Mesenchymal stem cell (in vitro differentiated cells and primary cell): ENCODE data around the gene DNAJC30.

Experiments
- DNase-seq: peaks from one replicate; pipeline ENCODE4 v3.0.0-alpha.2; 2013
- H2AFZ ChIP-seq: one replicate; pipeline ENCODE4 v1.6.1; 2013; ENCODE audit warnings: low read depth, mild to moderate bottlenecking, control low read depth, inconsistent platforms, low read length, moderate library complexity
- H2AK5ac ChIP-seq: 2 replicates; pipeline ENCODE4 v1.6.1; 2013; ENCODE audit warnings: low read length, moderate library complexity, mild to moderate bottlenecking, inconsistent platforms; ENCODE audit not compliant: severe bottlenecking
- H2BK120ac ChIP-seq: one replicate; pipeline ENCODE4 v1.6.1; 2013; ENCODE audit warnings: low read depth, mild to moderate bottlenecking, inconsistent platforms, low read length, moderate library complexity
- H2BK12ac ChIP-seq, 2 experiments: one replicate each; pipeline ENCODE4 v1.6.1; 2013; ENCODE audit warnings: inconsistent platforms in 2 of 2, low read length in 2 of 2, mild to moderate bottlenecking in 2 of 2, moderate library complexity in 2 of 2, control low read depth in 1 of 2
- H2BK15ac ChIP-seq: one replicate; pipeline ENCODE4 v1.6.1; 2013; ENCODE audit warnings: mild to moderate bottlenecking, low read depth, inconsistent platforms; ENCODE audit not compliant: poor library complexity, severe bottlenecking
- H2BK5ac ChIP-seq: 2 replicates; pipeline ENCODE4 v1.6.1; 2013; ENCODE audit warnings: low read depth, mild to moderate bottlenecking, low read length, control low read depth, inconsistent platforms; ENCODE audit not compliant: poor library complexity, severe bottlenecking
- H3K14ac ChIP-seq, 2 experiments: one replicate each; pipeline ENCODE4 v1.6.1; 2013; ENCODE audit warnings: inconsistent platforms in 2 of 2, low read length in 2 of 2, control low read depth in 1 of 2, mild to moderate bottlenecking in 1 of 2, moderate library complexity in 1 of 2
- H3K18ac ChIP-seq, 2 experiments: one replicate each; pipeline ENCODE4 v1.6.1; 2013; ENCODE audit warnings: inconsistent platforms in 2 of 2, low read length in 2 of 2, control low read depth in 1 of 2, low read depth in 1 of 2, mild to moderate bottlenecking in 1 of 2
- H3K23ac ChIP-seq, 2 experiments: one replicate each; pipeline ENCODE4 v1.6.1; 2013; ENCODE audit warnings: inconsistent platforms in 2 of 2, low read length in 2 of 2, mild to moderate bottlenecking in 2 of 2, moderate library complexity in 2 of 2, control low read depth in 1 of 2
- H3K27ac ChIP-seq: 2 replicates; pipeline ENCODE4 v1.5.1; 2013; ENCODE audit warnings: mild to moderate bottlenecking, moderate library complexity, low read length, control low read depth, inconsistent platforms; ENCODE audit not compliant: poor library complexity, severe bottlenecking
- H3K27me3 ChIP-seq, 2 experiments: 2 replicates each; pipeline versions ENCODE4 v1.6.1 to v1.7.0; 2013; ENCODE audit warnings: low read length in 2 of 2, mild to moderate bottlenecking in 2 of 2, moderate library complexity in 2 of 2, control low read depth in 1 of 2, inconsistent platforms in 1 of 2; ENCODE audit not compliant: control insufficient read depth in 1 of 2, insufficient read depth in 1 of 2
- H3K36me3 ChIP-seq, 2 experiments: 2 replicates each; pipeline versions ENCODE4 v1.6.1 to v1.7.0; 2013; ENCODE audit warnings: low read length in 2 of 2, control low read depth in 1 of 2, inconsistent platforms in 1 of 2, low read depth in 1 of 2, mild to moderate bottlenecking in 1 of 2; ENCODE audit not compliant: insufficient read depth in 2 of 2, control insufficient read depth in 1 of 2
- H3K4ac ChIP-seq, 2 experiments: one replicate each; pipeline ENCODE4 v1.6.1; 2013; ENCODE audit warnings: inconsistent platforms in 2 of 2, low read length in 2 of 2, mild to moderate bottlenecking in 2 of 2, moderate library complexity in 2 of 2, control low read depth in 1 of 2, low read depth in 1 of 2
- H3K4me1 ChIP-seq: 2 replicates; pipeline ENCODE4 v1.6.1; 2013; ENCODE audit warnings: low read depth, low read length, control low read depth; ENCODE audit not compliant: control insufficient read depth, insufficient read depth
- H3K4me2 ChIP-seq: 2 replicates; pipeline ENCODE4 v1.6.1; 2013; ENCODE audit warnings: low read length, mild to moderate bottlenecking, inconsistent platforms; ENCODE audit not compliant: poor library complexity, severe bottlenecking
- H3K4me3 ChIP-seq, 2 experiments: 2 replicates each; pipeline versions ENCODE4 v1.5.1 to v1.7.0; 2013; ENCODE audit warnings: low read length in 2 of 2, mild to moderate bottlenecking in 2 of 2, control low read depth in 1 of 2, low read depth in 1 of 2; ENCODE audit not compliant: insufficient read depth in 1 of 2
- H3K79me1 ChIP-seq: replicated peaks from 2 replicates; pipeline ENCODE4 v1.6.1; 2013; ENCODE audit warnings: mild to moderate bottlenecking, control low read depth, low read length, inconsistent platforms; ENCODE audit not compliant: poor library complexity, severe bottlenecking
- H3K9ac ChIP-seq: 2 replicates; pipeline ENCODE4 v1.7.0; 2013; ENCODE audit warnings: mild to moderate bottlenecking, low read length, moderate library complexity
- H3K9me3 ChIP-seq: 2 replicates; pipeline ENCODE4 v1.7.0; 2013; ENCODE audit warnings: mild to moderate bottlenecking, low read length; ENCODE audit not compliant: control insufficient read depth
- H4K8ac ChIP-seq: one replicate; pipeline ENCODE4 v1.6.1; 2013; ENCODE audit warnings: inconsistent platforms, mild to moderate bottlenecking, low read length, moderate library complexity
- H4K91ac ChIP-seq: one replicate; pipeline ENCODE4 v1.6.1; 2013; ENCODE audit warnings: mild to moderate bottlenecking, low read length, inconsistent platforms
- WGBS: methylation state at CpG from one replicate; pipeline ENCODE4 v1.1.7; 2013; ENCODE audit warnings: mixed read lengths; 5-methylcytosine and 5-hydroxymethylcytosine counted together

Gene DNAJC30

GRCh38 chr7:73647725-73648592 is 35.3 kb downstream of the DNAJC30 start:
- Histone ChIP-seq H3K23ac (peak overlapping the region in 1 of 2 experiments; percentile 74), H4K91ac (no peak overlapping the region), H3K36me3 (no peaks in the 10 kb centered on the region), H2AK5ac (no peak overlapping the region), H2AFZ (peak overlapping the region; percentile 18), H3K79me1 (no peaks in the 10 kb centered on the region), H3K14ac (no peak overlapping the region), H2BK120ac (no peak overlapping the region), H2BK15ac (no peak overlapping the region), H2BK12ac (no peak overlapping the region), H4K8ac (no peak overlapping the region), H3K9me3 (no peaks in the 10 kb centered on the region), H2BK5ac (no peak overlapping the region), H3K27me3 (peaks cover 71 to 78% of the 10 kb centered on the region in 2 experiments), H3K4me1 (peaks cover 9% of the 10 kb centered on the region), H3K4me3 (peak overlapping the region in 1 of 2 experiments; percentile 49), H3K9ac (no peak overlapping the region), H3K18ac (no peak overlapping the region), H3K27ac (no peak overlapping the region), H3K4me2 (peak overlapping the region; percentile 76), H3K4ac (no peak overlapping the region)
- 1% methylated on average over 54 of the region's 62 CpGs for WGBS
- DNase-seq: no peak

- H2BK120ac ChIP-seq: no peak overlapping the region
- H3K27ac ChIP-seq: no peak overlapping the region
- H3K9me3 ChIP-seq: no peaks in the 10 kb centered on the region
- peaks cover 71 to 79% of the 10 kb centered on the region in 2 experiments for H3K27me3 ChIP-seq
- H2AFZ ChIP-seq: no peak overlapping the region
- no peak overlapping the region for H3K4me3 ChIP-seq
- H3K36me3 ChIP-seq: no peaks in the 10 kb centered on the region
- no peak overlapping the region for H4K8ac ChIP-seq
- no peak overlapping the region for H3K9ac ChIP-seq
- H2AK5ac ChIP-seq: no peak overlapping the region
- no peak overlapping the region for H3K4ac ChIP-seq
- DNase-seq: no peak
- H4K91ac ChIP-seq: no peak overlapping the region
- no peak overlapping the region for H3K23ac ChIP-seq
- H3K4me2 ChIP-seq: no peak overlapping the region
- no peak overlapping the region for H2BK15ac ChIP-seq
- H3K18ac ChIP-seq: no peak overlapping the region
- 46% methylated on average over 12 of the region's 16 CpGs for WGBS
- peaks cover 9% of the 10 kb centered on the region for H3K4me1 ChIP-seq
- no peak overlapping the region for H2BK12ac ChIP-seq
- H2BK5ac ChIP-seq: no peak overlapping the region
- H3K14ac ChIP-seq: no peak overlapping the region
- H3K79me1 ChIP-seq: no peaks in the 10 kb centered on the region
Measured at GRCh38 chr7:73646785-73647724, 36.2 kb downstream of the DNAJC30 start.

- Histone ChIP-seq H2AFZ (no peak overlapping the region), H3K14ac (no peak overlapping the region), H3K9ac (no peak overlapping the region), H2AK5ac (no peak overlapping the region), H3K18ac (no peak overlapping the region), H4K8ac (no peak overlapping the region), H3K4ac (no peak overlapping the region), H3K27ac (no peak overlapping the region), H3K9me3 (no peaks in the 10 kb centered on the region), H4K91ac (no peak overlapping the region), H3K79me1 (no peaks in the 10 kb centered on the region), H3K4me1 (peaks cover 9% of the 10 kb centered on the region), H2BK15ac (no peak overlapping the region), H3K27me3 (peaks cover 61 to 72% of the 10 kb centered on the region in 2 experiments), H3K4me3 (no peak overlapping the region), H3K4me2 (no peak overlapping the region), H2BK5ac (no peak overlapping the region), H2BK120ac (no peak overlapping the region), H2BK12ac (no peak overlapping the region), H3K23ac (no peak overlapping the region), H3K36me3 (no peaks in the 10 kb centered on the region)
- 74% methylated on average over 4 of the region's 4 CpGs for WGBS
- no peak for DNase-seq
Measured at GRCh38 chr7:73645643-73646174, 37.5 kb downstream of the DNAJC30 start.
